ENCODE measurements around the gene LIG3.
"Not testable (repeated sequence)": the region's sequence is repeated elsewhere in the genome, so short reads cannot be mapped to it uniquely, and the experiment has no call there.

LIG3 gene

DNA sequence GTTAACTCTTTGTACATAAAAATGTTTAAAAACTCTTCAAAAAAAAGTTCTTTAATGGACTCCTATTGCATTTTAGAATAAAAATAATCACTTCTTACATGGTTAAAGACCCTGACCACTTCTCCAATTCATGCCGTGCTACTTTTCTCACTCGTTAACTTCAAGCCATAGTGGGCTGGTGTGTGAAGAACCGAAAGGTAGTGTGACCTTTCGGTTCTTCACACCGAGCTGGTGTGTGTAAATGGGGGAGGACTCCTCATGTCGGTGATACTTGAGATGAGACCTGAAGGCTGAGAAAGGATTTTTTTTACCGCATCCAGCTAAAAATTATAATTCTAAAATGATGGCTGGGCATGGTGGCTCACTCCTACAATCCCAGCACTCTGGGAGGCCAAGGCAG lies 61.1 kb downstream of the LIG3 start:
- ATAC-seq, result no peak

DNA sequence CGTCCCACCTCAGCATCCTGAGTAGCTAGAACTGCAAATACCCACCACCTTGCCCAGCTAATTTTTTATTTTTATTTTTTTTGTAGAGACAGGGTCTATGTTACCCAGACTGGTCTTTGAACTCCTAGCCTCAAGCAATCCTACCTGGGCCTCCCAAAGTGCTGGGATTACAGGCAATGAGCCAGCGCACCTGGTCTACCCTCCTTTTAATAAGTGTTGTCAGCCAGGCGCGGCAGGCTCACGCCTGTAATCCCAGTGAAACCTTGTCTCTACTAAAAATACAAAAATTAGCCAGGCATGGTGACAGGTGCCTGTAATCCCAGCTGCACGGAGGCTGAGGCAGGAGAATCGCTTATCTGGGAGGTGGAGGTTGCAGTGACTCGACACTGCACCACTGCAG lies 63.9 kb downstream of the LIG3 start:
- no peak for DNase-seq
- no peak for ATAC-seq

More for the DNA sequence above, 61.1 kb downstream of the LIG3 start:
- DNase-seq, result no peak

DNA sequence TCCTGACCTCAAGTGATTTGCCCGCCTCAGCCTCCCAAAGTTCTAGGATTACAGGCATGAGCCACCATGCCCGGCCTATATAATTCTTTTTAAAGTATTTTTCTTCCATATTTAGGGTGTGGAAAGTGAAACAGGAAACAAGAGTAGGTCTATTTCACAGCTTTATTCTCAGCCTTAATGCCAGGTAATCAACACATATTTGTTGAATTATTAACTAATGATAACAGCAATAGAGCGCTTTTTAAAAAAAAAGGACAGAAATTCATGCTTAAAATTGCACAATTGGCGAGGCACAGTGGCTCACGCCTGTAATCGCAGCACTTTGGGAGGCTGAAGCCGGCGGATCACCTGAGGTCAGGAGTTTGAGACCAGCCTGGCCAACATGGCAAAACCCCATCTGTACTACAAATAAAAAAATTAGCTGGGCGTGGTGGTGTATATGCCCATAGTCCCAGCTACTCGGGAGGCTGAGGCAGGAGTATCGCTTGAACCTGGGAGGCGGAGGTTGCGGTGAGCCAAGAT lies 65.2 kb downstream of the LIG3 start:
- ATAC-seq, result not testable (repeated sequence)

DNA sequence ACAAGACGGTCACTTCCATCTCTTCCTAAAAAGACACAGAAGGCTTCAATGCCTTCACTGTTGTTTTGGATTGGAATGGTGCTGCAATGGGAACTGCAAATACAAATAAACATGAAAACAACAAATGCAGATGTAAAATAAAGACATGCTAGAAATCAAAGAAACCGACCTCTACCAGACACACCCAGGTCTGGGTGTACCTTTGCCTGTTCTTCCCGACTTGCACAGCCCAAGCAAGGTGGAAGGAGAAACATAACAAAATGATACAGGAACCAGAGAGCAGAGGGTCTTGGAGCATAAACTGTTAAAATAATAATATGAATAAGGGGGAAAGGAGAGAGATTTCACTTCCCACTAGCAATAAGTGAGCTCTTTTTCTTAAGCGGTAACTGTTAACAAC lies 65.9 kb downstream of the LIG3 start:
- ATAC-seq (no peak), DNase-seq (no peak)

More for the DNA sequence above, 65.2 kb downstream of the LIG3 start:
- not testable (repeated sequence) for DNase-seq

DNA sequence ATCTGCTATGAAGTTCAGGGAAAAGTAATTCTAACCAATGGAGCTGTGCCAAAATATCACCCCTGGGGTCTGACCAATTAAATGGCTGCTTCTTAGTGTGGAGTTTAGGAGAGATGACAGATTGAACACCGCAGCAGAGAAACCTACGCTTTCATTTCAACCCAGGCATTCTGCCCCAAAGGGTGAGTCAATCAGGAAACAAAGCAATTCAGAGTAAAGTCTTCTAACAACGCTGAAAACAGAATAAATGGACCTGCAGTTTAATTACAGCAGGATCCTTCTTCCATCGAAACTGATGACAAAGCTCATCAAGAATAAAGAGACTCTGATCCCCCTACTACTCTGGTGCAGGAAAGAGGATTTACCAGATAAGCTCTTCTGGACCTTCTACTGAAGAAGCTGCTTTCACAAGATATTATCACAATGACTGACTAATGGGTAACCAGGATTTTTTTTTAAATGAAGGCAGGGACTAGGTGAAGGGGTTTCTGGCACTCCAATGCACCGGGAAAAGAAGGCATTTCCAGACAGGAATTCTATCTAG lies 66.5 kb downstream of the LIG3 start:
- DNase-seq, result peak; percentile 52
- ATAC-seq, result peak; percentile 95

DNA sequence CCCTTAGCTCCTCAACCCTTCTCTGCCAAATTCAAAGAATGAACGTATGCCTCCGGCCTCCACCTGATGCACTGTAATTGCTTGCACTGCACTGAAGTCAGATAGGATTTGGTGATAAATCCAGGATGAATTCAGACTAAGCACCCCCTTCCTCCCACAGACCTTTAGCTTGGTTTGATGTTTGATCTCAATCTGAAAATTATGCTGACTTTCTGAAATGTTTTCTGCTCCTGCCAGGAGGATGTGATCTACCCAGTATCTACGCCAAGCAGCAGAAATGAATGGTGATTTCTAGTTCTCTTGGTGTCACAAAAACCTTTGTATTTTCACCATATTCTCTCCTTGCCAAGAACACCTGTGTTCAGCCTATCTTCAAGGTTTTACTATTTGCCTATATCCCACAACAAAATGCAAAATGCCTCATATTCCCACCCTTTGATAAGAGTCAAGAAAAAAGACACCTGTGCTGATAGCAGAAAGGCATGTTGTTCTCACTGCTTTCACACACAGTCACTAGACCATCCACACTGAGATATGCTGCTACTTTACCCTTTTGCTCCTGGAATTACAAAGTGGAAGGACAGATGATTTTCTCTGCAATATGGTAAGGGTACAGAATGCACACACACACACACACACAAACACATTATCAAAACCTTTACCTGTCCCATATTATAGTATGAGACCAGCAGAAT lies 68.5 kb downstream of the LIG3 start:
- ATAC-seq (no peak), DNase-seq (no peak)

DNA sequence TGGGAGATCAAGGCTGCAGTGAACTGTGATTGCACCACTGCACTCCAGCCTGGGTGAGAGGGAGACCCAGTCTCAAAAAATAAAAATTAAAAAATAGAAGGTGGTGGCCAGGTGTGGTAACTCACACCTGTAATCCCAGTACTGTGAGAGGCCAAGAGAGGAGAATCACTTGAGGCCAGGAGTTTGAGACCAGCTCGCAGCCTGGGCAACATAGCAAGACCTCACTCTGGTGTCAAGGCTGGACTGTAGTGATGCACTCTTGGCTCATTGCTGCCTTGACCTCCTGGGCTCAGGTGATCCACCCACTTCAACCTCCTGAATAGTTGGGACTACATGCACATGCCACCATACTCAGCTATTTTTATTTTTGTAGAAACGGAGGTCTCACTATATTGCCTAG lies 69.9 kb downstream of the LIG3 start:
- ATAC-seq, result no peak
- no peak for DNase-seq

DNA sequence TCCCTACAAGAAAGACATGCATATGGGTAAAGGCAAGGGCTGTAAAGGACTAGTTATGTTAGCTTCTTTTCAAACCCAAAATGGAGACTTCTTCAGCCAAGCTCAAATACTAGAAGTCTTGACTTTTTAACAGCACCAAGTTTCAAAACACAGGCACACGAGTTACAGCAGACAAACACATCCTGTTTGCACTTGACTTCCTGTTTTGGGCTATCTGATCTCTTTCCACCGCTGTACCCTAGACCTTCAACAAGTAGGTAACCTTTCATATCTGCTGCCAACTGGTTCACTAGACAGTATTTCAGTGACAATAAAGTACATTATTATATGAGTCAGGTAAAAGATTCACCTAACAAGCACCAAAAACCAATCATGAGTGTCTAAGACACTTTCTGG lies 70.9 kb downstream of the LIG3 start:
- peak; percentile 35 for ATAC-seq

DNA sequence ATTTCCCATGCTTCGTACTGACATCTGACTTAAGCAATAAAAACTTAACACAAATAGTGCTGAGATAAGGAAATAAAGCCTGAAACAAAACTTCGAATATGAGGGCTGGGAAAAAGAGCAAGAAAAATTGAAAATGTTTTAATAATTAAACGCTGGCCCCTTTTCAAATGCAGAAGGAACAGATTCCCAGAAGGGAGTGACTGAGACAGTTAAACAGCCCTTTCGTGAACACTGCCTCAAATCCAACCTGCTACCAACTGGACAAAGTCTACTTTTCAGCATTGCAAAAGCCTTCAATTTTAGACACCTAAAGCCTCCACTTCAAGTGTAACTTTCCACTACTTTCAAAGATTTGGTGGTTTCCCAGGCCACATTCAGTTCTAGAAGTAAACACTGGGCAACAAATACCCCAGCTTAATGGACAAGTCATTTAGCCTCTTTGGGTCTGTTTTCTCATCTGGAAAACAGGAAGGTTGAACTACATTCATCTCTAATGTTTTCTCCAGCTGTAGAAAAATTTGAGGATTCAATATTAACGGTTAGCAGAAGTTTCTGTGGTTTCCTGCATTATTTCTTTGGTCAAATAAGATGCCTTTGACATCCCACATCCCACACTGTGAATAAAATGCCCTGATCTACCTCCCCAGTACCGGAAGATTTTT lies 71.4 kb downstream of the LIG3 start:
- peak; percentile 40 for ATAC-seq
- DNase-seq, result no peak

More for the DNA sequence above, 70.9 kb downstream of the LIG3 start:
- no peak for DNase-seq

DNA sequence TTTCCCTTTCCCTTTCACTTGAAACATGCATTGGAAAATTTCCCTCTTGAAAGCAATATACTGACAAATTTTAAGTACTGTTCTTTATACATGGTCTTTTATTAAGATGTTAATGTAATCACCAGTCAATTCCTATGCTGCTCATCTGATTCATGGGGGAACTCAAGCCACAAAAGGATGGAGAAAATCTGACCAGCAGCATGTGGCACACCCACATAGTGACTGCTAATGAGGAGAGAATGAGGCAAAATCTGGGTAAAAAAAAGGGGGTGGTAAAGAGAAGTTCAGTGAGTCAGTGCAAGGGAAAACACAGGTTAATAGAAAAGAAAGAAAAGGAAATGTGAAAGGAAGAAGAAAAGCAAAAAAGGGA lies 71.9 kb downstream of the LIG3 start:
- ATAC-seq (peak; percentile 49), DNase-seq (no peak)

DNA sequence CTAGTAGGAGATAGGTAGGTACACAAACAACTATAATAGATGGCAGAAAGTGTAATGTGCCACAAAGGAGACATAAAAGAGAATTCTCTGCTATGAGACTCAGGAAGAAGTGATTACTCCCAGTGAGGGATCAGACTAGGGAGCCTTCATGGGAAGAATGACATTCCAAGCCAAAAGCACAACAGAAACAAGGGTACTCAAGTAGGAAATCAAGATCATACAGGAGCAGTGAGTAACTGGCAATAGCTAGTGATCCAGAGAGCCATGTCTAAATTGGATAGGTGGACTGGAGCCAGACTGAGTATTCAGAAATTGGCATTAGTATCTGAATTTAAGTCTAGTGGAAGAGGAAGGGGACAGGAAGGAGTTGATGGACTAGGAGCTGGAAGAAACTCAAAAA lies 72.5 kb downstream of the LIG3 start:
- ATAC-seq, result no peak
- DNase-seq, result no peak

DNA sequence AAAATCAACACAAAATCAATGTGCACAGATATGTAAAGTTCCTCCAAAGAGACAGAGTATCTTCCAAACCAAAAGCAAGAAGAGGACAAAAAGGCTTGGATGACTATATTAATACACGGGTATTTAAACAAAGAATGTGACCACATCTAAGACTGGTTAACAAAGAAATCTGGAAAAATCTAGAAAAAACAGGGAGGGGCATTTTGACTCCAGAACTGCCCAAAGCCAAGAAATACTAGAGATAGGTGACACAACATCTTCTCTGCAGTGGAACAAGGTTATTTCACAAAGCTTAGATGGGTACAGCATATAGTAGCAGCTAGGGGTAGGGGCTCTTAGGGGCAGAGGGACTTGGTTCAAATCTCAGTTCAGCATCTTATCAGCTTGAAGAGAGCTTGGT lies 72.9 kb downstream of the LIG3 start:
- ATAC-seq (no peak), DNase-seq (no peak)

DNA sequence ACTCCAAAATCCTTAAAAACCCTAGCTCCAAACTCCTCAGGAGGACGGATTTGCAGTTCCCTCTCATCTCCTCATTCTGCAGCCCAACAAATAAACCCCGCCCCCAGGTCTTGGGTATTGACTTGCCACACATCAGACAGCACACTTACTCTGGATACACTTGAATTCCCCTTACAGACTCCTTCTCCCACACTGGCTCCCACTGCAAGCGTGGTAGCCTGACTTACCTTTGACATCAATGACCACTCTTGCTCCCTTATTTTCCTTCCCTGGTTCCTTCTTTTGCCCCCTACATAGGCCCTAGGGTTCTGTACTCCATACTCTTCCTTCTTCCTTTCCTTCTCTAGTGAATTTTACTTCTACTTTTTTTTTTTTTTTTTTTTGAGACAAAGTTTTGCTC lies 75.7 kb downstream of the LIG3 start:
- no peak for ATAC-seq
- no peak for DNase-seq

DNA sequence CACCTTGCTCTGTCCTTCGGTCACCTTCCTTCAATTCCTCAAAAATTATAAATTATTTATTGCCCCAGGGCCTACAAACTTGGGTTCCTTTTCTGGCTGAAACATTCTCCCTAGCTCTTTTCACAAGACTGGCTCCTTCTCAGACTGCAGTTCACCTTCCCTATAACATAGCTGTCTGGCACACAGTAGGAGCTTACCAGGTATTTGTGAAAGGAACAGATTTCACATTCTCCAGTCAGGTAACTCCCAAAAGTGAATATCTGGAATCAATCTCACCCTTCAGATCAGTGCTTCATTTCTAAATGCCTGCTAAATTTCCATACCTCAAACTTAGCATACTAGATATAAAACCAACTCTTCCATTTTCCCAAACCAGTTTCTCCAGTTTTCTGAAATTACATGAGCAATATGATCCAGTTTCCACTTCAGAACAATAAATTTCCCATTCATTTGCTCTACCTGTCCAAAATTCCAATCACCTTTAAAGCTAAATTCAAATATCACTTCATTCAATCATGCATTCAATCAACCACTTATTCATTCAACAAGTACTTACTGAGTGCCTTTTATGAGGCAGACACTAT lies 77.1 kb downstream of the LIG3 start:
- ATAC-seq (no peak), DNase-seq (no peak)
